ENCODE results near the gene RETREG2.

- TF ChIP-seq MAX (IDR thresholded peaks at IDR 0.05), result no peak
- no peak for TF ChIP-seq ZBTB33 (IDR thresholded peaks at IDR 0.05; ENCODE audit: extremely low read depth, insufficient replicate concordance, low read length)
- no peak for TF ChIP-seq CTCF (IDR thresholded peaks at IDR 0.05 in 2 of 3, conservative IDR thresholded peaks at IDR 0.05 in 1 of 3; ENCODE audit: borderline replicate concordance in 1 of 3, insufficient read depth in 1 of 3, low read depth in 2 of 3, low read length in 2 of 3)
- no peak for TF ChIP-seq POLR2AphosphoS5 (IDR thresholded peaks at IDR 0.05; ENCODE audit: low read depth, low read length)
- TF ChIP-seq POLR2A (IDR thresholded peaks at IDR 0.05; ENCODE audit: borderline replicate concordance, extremely low read depth, insufficient read depth, insufficient read length), result no peak
- TF ChIP-seq EZH2 (IDR thresholded peaks at IDR 0.05), result no peak
- no peak for TF ChIP-seq EZH2phosphoT487 (IDR thresholded peaks at IDR 0.05; ENCODE audit: borderline replicate concordance)
- no peak for TF ChIP-seq RAD21 (IDR thresholded peaks at IDR 0.05; ENCODE audit: low read depth)
- no peak for TF ChIP-seq CBX3 (IDR thresholded peaks at IDR 0.05; ENCODE audit: low read depth)
These were observed 501 bp downstream of the RETREG2 start for GRCh38 chr2:219178377-219179175.

Measured in HCT116 (cell line).